ENCODE data around the gene SULF2. TPM values are rescaled to one million over a fixed set of nuclear protein-coding genes. Genes with fewer than 3 reads are reported as not detected.

The SULF2 gene
- total RNA-seq, 1 experiment from 2014 or later = 0.69 TPM

GRCh38 chr20:47776639-47777038, 8.6 kb downstream of the SULF2 start:
- ChIA-PET POLR2A (ENCODE audit: low non-redundant PET) (no interaction called here), CTCF (no interaction called here)
- Histone ChIP-seq H3K27ac (ENCODE audit: low read depth, low read length, poor library complexity, severe bottlenecking) (no peak overlapping the region), H3K36me3 (ENCODE audit: insufficient read depth, low read length, poor library complexity, severe bottlenecking) (no peaks in the 10 kb centered on the region), H3K9me3 (ENCODE audit: low read depth, low read length, poor library complexity, severe bottlenecking) (no peaks in the 10 kb centered on the region), H3K4me3 (ENCODE audit: low read depth, low read length, poor library complexity, severe bottlenecking) (no peak overlapping the region), H3K27me3 (replicated peaks; ENCODE audit: insufficient read depth, low read depth, low read length, poor library complexity) (no peaks in the 10 kb centered on the region), H3K4me1 (ENCODE audit: insufficient read depth, low read length, poor library complexity, severe bottlenecking) (peaks cover 13% of the 10 kb centered on the region)
- TF ChIP-seq, protein P1, sequence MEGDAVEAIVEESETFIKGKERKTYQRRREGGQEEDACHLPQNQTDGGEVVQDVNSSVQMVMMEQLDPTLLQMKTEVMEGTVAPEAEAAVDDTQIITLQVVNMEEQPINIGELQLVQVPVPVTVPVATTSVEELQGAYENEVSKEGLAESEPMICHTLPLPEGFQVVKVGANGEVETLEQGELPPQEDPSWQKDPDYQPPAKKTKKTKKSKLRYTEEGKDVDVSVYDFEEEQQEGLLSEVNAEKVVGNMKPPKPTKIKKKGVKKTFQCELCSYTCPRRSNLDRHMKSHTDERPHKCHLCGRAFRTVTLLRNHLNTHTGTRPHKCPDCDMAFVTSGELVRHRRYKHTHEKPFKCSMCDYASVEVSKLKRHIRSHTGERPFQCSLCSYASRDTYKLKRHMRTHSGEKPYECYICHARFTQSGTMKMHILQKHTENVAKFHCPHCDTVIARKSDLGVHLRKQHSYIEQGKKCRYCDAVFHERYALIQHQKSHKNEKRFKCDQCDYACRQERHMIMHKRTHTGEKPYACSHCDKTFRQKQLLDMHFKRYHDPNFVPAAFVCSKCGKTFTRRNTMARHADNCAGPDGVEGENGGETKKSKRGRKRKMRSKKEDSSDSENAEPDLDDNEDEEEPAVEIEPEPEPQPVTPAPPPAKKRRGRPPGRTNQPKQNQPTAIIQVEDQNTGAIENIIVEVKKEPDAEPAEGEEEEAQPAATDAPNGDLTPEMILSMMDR (conservative IDR thresholded peaks at IDR 0.05; ENCODE audit: low read depth, low read length) = no peak
- no peak for TF ChIP-seq EZH2 (IDR thresholded peaks at IDR 0.05; ENCODE audit: borderline replicate concordance, low read depth, low read length, poor library complexity, severe bottlenecking)
- intact Hi-C loops (cut with micrococcal nuclease; ENCODE audit: unreplicated experiment) = no loop called here
- no peak for DNase-seq (ENCODE audit: low spot score)
- BruUV-seq (replicated peaks) = no TSS peak

DNA sequence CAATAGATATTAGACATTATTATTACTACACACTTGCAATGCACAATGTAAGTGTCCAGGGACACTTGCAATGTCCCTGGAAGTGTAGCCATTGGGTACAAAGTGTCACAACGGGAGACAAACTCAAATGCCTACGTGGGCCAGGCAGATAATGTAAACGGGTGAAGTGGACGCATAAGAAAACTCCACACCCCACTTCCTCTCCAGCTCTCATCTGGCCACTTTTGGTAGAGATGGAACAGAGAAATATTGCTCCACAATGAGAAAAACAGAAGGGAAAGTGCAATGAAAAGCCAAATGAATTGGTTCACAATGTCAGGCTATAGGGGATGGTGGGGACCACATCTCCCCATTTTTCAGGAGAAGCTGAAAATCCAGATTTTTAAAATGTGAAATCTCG, 9.4 kb downstream of the SULF2 start:
- intact Hi-C loops (cut with micrococcal nuclease; ENCODE audit: unreplicated experiment) = no loop called here
- peaks cover 13% of the 10 kb centered on the region for H3K4me1 ChIP-seq (ENCODE audit: insufficient read depth, low read length, poor library complexity, severe bottlenecking)
- no peaks in the 10 kb centered on the region for H3K27me3 ChIP-seq (replicated peaks; ENCODE audit: insufficient read depth, low read depth, low read length, poor library complexity)
- POLR2A ChIA-PET (ENCODE audit: low non-redundant PET) = no interaction called here
- no peak for DNase-seq (ENCODE audit: low spot score)
- H3K27ac ChIP-seq (ENCODE audit: low read depth, low read length, poor library complexity, severe bottlenecking) = no peak overlapping the region
- CTCF ChIA-PET = interaction anchor here (0.6 kb wide), 1 partner anchor 428 kb away, joined by 6 read pairs; no protein-coding TSS in a partner anchor
- no TSS peak for BruUV-seq (replicated peaks)
- no peak overlapping the region for H3K4me3 ChIP-seq (ENCODE audit: low read depth, low read length, poor library complexity, severe bottlenecking)
- no peaks in the 10 kb centered on the region for H3K36me3 ChIP-seq (ENCODE audit: insufficient read depth, low read length, poor library complexity, severe bottlenecking)
- TF ChIP-seq EZH2 (IDR thresholded peaks at IDR 0.05; ENCODE audit: borderline replicate concordance, low read depth, low read length, poor library complexity, severe bottlenecking) = no peak
- TF ChIP-seq, protein P1 (conservative IDR thresholded peaks at IDR 0.05; ENCODE audit: low read depth, low read length) = no peak
- H3K9me3 ChIP-seq (ENCODE audit: low read depth, low read length, poor library complexity, severe bottlenecking) = no peaks in the 10 kb centered on the region

GRCh38 chr20:47775039-47775438, 10.2 kb downstream of the SULF2 start:
- POLR2A ChIA-PET (ENCODE audit: low non-redundant PET) = no interaction called here
- TF ChIP-seq, protein P1 (conservative IDR thresholded peaks at IDR 0.05; ENCODE audit: low read depth, low read length) = no peak
- no peak for TF ChIP-seq EZH2 (IDR thresholded peaks at IDR 0.05; ENCODE audit: borderline replicate concordance, low read depth, low read length, poor library complexity, severe bottlenecking)
- Histone ChIP-seq H3K4me3 (ENCODE audit: low read depth, low read length, poor library complexity, severe bottlenecking) (no peak overlapping the region), H3K36me3 (ENCODE audit: insufficient read depth, low read length, poor library complexity, severe bottlenecking) (no peaks in the 10 kb centered on the region), H3K27ac (ENCODE audit: low read depth, low read length, poor library complexity, severe bottlenecking) (no peak overlapping the region), H3K27me3 (replicated peaks; ENCODE audit: insufficient read depth, low read depth, low read length, poor library complexity) (no peaks in the 10 kb centered on the region), H3K4me1 (ENCODE audit: insufficient read depth, low read length, poor library complexity, severe bottlenecking) (peaks cover 13% of the 10 kb centered on the region), H3K9me3 (ENCODE audit: low read depth, low read length, poor library complexity, severe bottlenecking) (no peaks in the 10 kb centered on the region)
- no peak for DNase-seq (ENCODE audit: low spot score)
- intact Hi-C loops (cut with micrococcal nuclease; ENCODE audit: unreplicated experiment) = no loop called here
- CTCF ChIA-PET = no interaction called here
- BruUV-seq (replicated peaks) = no TSS peak
